MM.1S (cell line): ENCODE results near the gene PRKCG.

Experiments used
- DNase-seq: peaks from one replicate; pipeline ENCODE4 v3.0.0-alpha.2; 2015
- H2AFZ ChIP-seq: fragments of 300-600 bp; sonication (generic); 2 replicates; pipeline ENCODE4 v1.6.0; 2016; ENCODE audit warnings: antibody characterized with exemption, low read length
- H3F3A ChIP-seq: fragments of 300-600 bp; sonication (generic); 2 replicates; pipeline ENCODE4 v1.6.1; 2016; ENCODE audit warnings: mild to moderate bottlenecking, antibody characterized with exemption, low read length, moderate library complexity, mixed read lengths; ENCODE audit not compliant: insufficient read depth
- H3K27ac ChIP-seq: fragments of 300-600 bp; sonication (generic); 2 replicates; pipeline ENCODE4 v1.5.1; 2016; ENCODE audit warnings: mild to moderate bottlenecking, low read length
- H3K27me3 ChIP-seq: fragments of 300-600 bp; sonication (generic); replicated peaks from 2 replicates; pipeline ENCODE4 v1.6.0; 2016; ENCODE audit warnings: low read length; ENCODE audit not compliant: insufficient read depth
- H3K36me3 ChIP-seq: fragments of 300-600 bp; sonication (generic); replicated peaks from 2 replicates; pipeline ENCODE4 v1.6.1; 2016; ENCODE audit warnings: mild to moderate bottlenecking, low read length, mixed read lengths; ENCODE audit not compliant: insufficient read depth
- H3K4me1 ChIP-seq: fragments of 300-600 bp; sonication (generic); 2 replicates; pipeline ENCODE4 v1.6.1; 2016; ENCODE audit warnings: low read length, mixed read lengths
- H3K4me2 ChIP-seq: fragments of 300-600 bp; sonication (generic); 2 replicates; pipeline ENCODE4 v1.6.0; 2016; ENCODE audit warnings: low read depth, low read length
- H3K4me3 ChIP-seq: fragments of 300-600 bp; sonication (generic); 2 replicates; pipeline ENCODE4 v1.5.1; 2016; ENCODE audit warnings: low read length, mixed read lengths
- H3K79me2 ChIP-seq: fragments of 300-600 bp; sonication (generic); 2 replicates; pipeline ENCODE4 v1.6.1; 2016; ENCODE audit warnings: mixed run types, low read length, mixed read lengths
- H3K9ac ChIP-seq: fragments of 300-600 bp; sonication (generic); 2 replicates; pipeline ENCODE4 v1.6.1; 2016; ENCODE audit warnings: low read length, mixed read lengths
- H3K9me2 ChIP-seq: fragments of 300-600 bp; sonication (generic); replicated peaks from 2 replicates; pipeline ENCODE4 v1.6.1; 2016; ENCODE audit warnings: mild to moderate bottlenecking, low read length, mixed read lengths; ENCODE audit not compliant: insufficient read depth
- H3K9me3 ChIP-seq: fragments of 300-600 bp; sonication (generic); replicated peaks from 2 replicates; pipeline ENCODE4 v1.6.1; 2016; ENCODE audit warnings: mild to moderate bottlenecking, low read length, mixed read lengths; ENCODE audit not compliant: insufficient read depth
- H4K20me1 ChIP-seq: fragments of 300-600 bp; sonication (generic); 2 replicates; pipeline ENCODE4 v1.6.1; 2016; ENCODE audit warnings: mild to moderate bottlenecking, low read length, moderate library complexity, mixed read lengths; ENCODE audit not compliant: insufficient read depth
- EZH2 ChIP-seq: fragments of 300-600 bp; sonication (generic); optimal IDR thresholded peaks from 2 replicates; pipeline ENCODE3; 2017; ENCODE audit warnings: low read depth, mild to moderate bottlenecking, antibody characterized with exemption, low read length, mixed read lengths
- EZH2phosphoT487 ChIP-seq: fragments of 300-600 bp; sonication (generic); IDR thresholded peaks from 2 replicates; pipeline ENCODE4 v1.6.1; 2018; ENCODE audit warnings: antibody characterized with exemption, low read length
- TF ChIP-seq, protein P1 (sequence below): fragments of 300-600 bp; sonication (generic); IDR thresholded peaks from 2 replicates; pipeline ENCODE4 v1.5.1; 2016; ENCODE audit warnings: antibody characterized with exemption, low read length, mixed read lengths

The PRKCG gene

DNA sequence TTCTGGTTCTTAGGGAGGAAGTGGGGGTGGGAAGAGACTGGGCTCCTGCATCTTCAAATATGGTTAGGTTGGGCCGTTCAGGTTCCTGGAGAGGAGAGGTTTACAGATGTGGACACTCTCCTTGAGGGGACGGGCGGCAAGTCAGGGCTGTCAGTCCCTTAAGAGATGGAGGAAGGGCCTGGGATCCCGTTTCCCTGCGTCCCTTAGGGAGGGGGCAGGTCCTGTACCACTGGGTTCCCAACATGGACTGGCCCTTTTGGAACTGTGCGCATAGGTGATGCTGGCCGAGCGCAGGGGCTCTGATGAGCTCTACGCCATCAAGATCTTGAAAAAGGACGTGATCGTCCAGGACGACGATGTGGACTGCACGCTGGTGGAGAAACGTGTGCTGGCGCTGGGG is 16.2 kb downstream of the PRKCG start:
- no peaks in the 10 kb centered on the region for H3K79me2 ChIP-seq
- H3K4me3 ChIP-seq = no peak overlapping the region
- H3K4me2 ChIP-seq = no peak overlapping the region
- no peaks in the 10 kb centered on the region for H3K9me3 ChIP-seq
- H3F3A ChIP-seq = no peaks in the 10 kb centered on the region
- H3K9me2 ChIP-seq = no peaks in the 10 kb centered on the region
- H3K27me3 ChIP-seq = no peaks in the 10 kb centered on the region; the same call in 1 of the 2 replicates
- DNase-seq = no peak
- TF ChIP-seq, protein P1, sequence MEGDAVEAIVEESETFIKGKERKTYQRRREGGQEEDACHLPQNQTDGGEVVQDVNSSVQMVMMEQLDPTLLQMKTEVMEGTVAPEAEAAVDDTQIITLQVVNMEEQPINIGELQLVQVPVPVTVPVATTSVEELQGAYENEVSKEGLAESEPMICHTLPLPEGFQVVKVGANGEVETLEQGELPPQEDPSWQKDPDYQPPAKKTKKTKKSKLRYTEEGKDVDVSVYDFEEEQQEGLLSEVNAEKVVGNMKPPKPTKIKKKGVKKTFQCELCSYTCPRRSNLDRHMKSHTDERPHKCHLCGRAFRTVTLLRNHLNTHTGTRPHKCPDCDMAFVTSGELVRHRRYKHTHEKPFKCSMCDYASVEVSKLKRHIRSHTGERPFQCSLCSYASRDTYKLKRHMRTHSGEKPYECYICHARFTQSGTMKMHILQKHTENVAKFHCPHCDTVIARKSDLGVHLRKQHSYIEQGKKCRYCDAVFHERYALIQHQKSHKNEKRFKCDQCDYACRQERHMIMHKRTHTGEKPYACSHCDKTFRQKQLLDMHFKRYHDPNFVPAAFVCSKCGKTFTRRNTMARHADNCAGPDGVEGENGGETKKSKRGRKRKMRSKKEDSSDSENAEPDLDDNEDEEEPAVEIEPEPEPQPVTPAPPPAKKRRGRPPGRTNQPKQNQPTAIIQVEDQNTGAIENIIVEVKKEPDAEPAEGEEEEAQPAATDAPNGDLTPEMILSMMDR = no peak
- TF ChIP-seq EZH2 (no peak), EZH2phosphoT487 (no peak)
- H4K20me1 ChIP-seq = no peaks in the 10 kb centered on the region
- H2AFZ ChIP-seq = no peak overlapping the region
- no peaks in the 10 kb centered on the region for H3K36me3 ChIP-seq
- no peak overlapping the region for H3K27ac ChIP-seq
- H3K9ac ChIP-seq = no peak overlapping the region
- H3K4me1 ChIP-seq = no peaks in the 10 kb centered on the region

DNA sequence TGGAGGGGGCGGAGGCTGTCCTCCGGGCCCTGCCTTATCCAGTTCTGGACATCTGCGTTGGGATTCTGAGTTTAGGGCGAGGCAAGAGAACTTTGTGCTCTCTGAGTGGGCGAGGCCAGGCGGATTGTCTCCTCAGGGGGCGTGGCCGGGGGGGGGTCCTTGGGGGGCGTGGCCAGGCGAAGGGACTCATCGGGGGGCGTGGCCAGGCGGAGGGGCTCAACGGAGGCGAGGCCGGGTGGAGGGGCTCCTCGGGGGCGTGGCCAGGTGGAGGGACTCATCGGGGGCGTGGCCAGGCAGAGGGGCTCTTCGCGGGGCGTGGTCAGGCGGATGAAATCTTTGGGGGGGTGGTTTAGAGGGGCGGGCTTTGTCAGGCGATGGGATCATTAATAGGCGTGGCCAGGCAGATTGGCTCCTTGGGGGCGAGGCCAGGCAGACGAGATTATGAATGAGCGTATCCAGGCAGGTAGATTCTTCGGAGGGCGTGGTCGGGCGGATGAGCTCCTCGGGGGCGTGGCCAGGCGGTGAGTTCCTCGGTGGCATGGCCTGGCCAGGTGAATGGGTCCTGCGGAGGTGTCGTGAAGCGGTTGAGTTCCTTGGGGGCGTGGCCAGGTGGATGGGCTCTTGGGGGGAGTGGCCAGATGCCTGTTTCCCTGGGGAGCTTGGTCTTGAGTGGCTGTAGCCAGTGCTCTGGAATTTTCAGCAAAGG is 16.8 kb downstream of the PRKCG start:
- Histone ChIP-seq H2AFZ (no peak overlapping the region), H3K27ac (no peak overlapping the region), H3K4me2 (no peak overlapping the region), H3K27me3 (no peaks in the 10 kb centered on the region), H3K36me3 (no peaks in the 10 kb centered on the region), H3K9ac (no peak overlapping the region), H3K4me3 (no peak overlapping the region), H3K79me2 (no peaks in the 10 kb centered on the region), H4K20me1 (no peaks in the 10 kb centered on the region), H3K9me2 (no peaks in the 10 kb centered on the region), H3F3A (no peaks in the 10 kb centered on the region), H3K9me3 (no peaks in the 10 kb centered on the region), H3K4me1 (no peaks in the 10 kb centered on the region)
- DNase-seq = no peak
- TF ChIP-seq EZH2phosphoT487 = no peak
- TF ChIP-seq, protein P1 = no peak
- TF ChIP-seq EZH2 = no peak

DNA sequence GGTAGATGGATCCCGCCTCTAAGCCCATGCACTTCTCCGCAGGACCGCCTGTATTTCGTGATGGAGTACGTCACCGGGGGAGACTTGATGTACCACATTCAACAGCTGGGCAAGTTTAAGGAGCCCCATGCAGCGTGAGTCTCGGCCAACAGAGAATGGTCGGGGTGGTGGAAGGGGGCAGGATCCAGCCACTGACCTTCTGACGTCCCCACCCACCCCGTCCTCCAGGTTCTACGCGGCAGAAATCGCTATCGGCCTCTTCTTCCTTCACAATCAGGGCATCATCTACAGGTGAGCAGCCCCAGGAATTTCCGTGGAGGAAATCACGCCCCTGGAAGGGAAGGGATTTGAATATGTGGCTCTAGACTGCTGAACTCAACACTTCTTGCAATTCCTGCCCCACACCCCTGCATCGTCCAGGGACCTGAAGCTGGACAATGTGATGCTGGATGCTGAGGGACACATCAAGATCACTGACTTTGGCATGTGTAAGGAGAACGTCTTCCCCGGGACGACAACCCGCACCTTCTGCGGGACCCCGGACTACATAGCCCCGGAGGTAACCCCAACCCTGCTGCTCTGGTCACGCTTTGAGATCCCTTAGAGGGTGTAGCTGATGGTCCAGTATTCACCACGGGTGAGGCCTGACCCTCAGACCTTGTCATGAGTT is 18.3 kb downstream of the PRKCG start:
- DNase-seq = no peak
- Histone ChIP-seq H3K27me3 (no peaks in the 10 kb centered on the region), H2AFZ (no peak overlapping the region)

More for the DNA sequence above, 18.3 kb downstream of the PRKCG start:
- Histone ChIP-seq H3K4me1 (no peaks in the 10 kb centered on the region), H4K20me1 (no peaks in the 10 kb centered on the region), H3K9me2 (no peaks in the 10 kb centered on the region), H3F3A (no peaks in the 10 kb centered on the region), H3K4me2 (no peak overlapping the region), H3K36me3 (no peaks in the 10 kb centered on the region), H3K9ac (no peak overlapping the region), H3K79me2 (no peaks in the 10 kb centered on the region), H3K9me3 (no peaks in the 10 kb centered on the region), H3K27ac (no peak overlapping the region), H3K4me3 (no peak overlapping the region)
- TF ChIP-seq, protein P1 = no peak
- no peak for TF ChIP-seq EZH2
- no peak for TF ChIP-seq EZH2phosphoT487
